OCI-LY1 (cell line): ENCODE results near the gene P3H2.

Experiments used
- CTCF ChIP-seq: fragments of 200-600 bp; sonication (generic), shearing (Covaris generic); IDR thresholded peaks from 2 replicates; pipeline ENCODE4 v1.5.1; 2017; ENCODE audit warnings: mild to moderate bottlenecking, antibody characterized with exemption, low read length, moderate library complexity, mixed read lengths
- EZH2 ChIP-seq: fragments of 200-600 bp; sonication (generic), shearing (Covaris generic); IDR thresholded peaks from 2 replicates; pipeline ENCODE4 v1.8.0; 2017; ENCODE audit warnings: borderline replicate concordance, mixed run types, mild to moderate bottlenecking, antibody characterized with exemption, low read length, moderate library complexity, mixed read lengths

DNA sequence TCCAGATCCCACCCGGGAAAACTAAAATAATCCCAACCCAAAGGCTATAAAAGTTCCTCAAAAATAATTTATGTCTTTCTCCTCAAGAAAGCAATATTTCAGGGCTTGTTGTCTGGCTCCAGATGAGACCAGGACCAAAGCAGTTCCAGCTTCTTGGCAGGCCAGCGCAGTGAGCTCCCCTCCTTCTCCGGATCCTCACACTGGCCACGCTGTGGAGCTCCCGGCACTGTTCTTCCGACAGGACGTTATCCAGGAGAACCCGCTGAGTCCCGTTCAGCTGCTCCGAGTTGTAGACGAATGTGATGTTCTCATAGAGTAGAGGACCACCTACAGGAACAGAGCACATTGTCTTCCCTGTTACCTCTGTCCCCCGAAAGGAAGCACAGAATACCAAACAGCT, 146.3 kb downstream of the P3H2 start:
- TF ChIP-seq CTCF: no peak
- no peak for TF ChIP-seq EZH2
